ENCODE results near the gene SMNDC1. TPM values are rescaled to one million over a fixed set of nuclear protein-coding genes. Genes with fewer than 3 reads are reported as not detected.
"Not testable (repeated sequence)": the region's sequence is repeated elsewhere in the genome, so short reads cannot be mapped to it uniquely, and the experiment has no call there.

The SMNDC1 gene
- total RNA-seq, 4 donors from 2014 or later: 8.1 to 20.4 (median 14.1) TPM

DNA sequence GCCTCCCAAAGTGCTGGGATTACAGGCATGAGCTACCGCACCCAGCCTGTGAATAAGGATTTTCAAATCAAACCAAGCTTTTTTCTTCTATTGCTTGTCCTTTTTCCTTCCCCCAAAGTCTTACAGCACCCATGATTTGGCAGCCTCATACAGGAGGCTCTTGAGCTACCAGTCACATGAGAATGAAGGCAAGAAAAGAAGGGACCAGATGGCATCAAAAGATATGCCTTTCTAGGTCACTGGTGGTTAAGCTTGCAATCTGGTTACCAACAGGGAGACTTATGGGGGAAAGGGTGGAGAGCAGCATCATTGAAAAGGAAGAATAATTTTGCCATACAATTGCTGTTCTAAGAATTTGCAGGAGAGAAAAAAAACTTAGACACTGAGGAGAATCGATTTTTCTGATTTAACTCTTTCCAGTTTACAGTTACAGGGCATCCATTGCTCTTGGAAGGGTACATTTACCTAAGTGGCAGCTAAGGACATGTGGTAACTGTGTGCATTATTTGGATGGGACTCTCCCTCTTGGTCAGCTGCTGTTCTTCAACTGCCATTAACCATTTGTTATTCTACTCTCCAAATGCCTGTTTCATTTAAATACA lies 29.5 kb downstream of the SMNDC1 start:
- TF ChIP-seq, protein P1, sequence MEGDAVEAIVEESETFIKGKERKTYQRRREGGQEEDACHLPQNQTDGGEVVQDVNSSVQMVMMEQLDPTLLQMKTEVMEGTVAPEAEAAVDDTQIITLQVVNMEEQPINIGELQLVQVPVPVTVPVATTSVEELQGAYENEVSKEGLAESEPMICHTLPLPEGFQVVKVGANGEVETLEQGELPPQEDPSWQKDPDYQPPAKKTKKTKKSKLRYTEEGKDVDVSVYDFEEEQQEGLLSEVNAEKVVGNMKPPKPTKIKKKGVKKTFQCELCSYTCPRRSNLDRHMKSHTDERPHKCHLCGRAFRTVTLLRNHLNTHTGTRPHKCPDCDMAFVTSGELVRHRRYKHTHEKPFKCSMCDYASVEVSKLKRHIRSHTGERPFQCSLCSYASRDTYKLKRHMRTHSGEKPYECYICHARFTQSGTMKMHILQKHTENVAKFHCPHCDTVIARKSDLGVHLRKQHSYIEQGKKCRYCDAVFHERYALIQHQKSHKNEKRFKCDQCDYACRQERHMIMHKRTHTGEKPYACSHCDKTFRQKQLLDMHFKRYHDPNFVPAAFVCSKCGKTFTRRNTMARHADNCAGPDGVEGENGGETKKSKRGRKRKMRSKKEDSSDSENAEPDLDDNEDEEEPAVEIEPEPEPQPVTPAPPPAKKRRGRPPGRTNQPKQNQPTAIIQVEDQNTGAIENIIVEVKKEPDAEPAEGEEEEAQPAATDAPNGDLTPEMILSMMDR (IDR thresholded peaks at IDR 0.05): no peak
- ATAC-seq (ENCODE audit: low FRiP score) (no peak), DNase-seq (ENCODE audit: low spot score) (no peak)

DNA sequence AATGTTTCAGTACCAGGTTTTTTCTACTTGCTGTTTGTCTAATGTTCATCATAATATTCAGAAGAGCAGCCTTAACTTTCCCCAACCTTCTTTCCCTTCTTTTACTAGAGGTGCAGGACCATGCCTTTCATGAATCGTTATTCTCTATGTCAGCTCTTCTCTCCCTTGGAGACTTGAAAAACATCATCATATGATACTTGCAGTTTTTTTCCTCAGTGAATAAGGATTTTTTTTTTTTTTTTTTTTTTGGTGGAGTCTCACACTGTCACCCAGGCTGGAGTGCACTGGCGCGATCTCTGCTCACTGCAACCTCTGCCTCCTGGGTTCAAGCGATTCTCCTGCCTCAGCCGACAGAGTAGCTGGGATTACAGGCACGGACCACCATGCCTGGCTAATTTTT lies 30.1 kb downstream of the SMNDC1 start:
- TF ChIP-seq, protein P1 (IDR thresholded peaks at IDR 0.05): no peak
- DNase-seq (ENCODE audit: low spot score) (no peak), ATAC-seq (ENCODE audit: low FRiP score) (no peak)

DNA sequence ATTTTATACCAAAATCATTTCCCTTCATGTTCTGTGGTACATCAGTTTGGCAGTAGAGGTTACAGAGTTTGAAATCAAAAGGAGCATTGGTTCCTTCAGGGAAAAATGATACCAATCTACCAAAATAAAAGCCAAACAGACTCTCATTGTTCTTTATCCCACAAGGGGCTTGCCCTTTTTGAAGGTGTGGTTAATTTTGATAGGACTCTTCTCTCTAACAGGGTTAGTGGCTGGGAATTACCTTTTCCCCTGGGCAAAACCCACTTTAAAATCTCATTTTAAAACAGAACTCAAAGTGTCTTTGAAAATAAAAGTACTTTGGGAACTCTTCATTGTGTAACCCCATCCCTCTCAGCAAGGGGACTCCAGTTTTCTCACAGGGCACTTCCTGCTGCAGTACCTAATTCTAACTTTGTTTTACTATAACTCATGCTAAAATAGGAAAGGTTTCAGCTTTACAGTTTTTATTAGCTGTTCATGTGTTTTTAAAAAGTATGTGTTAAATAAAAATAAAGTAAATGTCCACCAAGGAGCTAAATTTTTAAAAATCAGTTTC lies 30.6 kb downstream of the SMNDC1 start:
- TF ChIP-seq, protein P1 (IDR thresholded peaks at IDR 0.05): no peak
- no peak for ATAC-seq (ENCODE audit: low FRiP score)
- no peak for DNase-seq (ENCODE audit: low spot score)

DNA sequence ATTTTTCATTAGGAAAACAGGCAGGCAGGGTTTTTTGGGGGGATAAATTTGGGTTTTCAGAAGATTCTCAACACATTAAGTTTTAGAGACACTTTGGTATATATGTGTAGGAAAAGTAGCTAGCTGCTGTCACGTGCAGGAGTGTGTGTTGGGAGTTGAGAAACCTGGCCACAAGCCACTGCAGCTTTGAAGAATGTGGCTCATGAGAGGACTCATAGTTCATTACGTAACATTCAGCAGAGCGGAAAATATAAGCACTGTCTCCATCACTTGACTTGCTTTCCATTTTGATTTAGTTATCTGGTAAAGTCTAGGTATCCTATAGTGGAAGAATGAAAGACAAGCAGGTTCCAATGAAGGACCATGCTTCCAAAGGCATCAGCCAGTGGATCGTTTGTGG lies 31.2 kb downstream of the SMNDC1 start:
- ATAC-seq (ENCODE audit: low FRiP score) (peak; percentile 79), DNase-seq (ENCODE audit: low spot score) (peak; percentile 65)
- TF ChIP-seq, protein P1 (IDR thresholded peaks at IDR 0.05): no peak

DNA sequence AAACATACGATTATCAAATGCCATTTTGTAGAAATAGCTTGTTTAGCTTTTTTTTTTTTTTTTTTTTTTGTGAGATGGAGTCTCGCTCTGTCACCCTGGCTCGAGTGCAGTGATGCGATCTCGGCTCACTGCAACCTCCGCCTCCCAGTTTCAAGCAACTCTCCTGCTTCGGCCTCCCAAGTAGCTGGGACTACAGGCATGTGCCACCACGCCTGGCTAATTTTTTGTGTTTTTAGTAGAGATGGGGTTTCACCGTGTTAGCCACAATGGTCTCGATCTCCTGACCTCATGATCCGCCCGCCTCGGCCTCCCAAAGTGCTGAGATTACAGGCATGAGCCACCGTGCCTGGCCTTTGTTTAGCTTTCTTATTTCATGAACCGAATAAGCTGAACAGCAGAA lies 31.7 kb downstream of the SMNDC1 start:
- not testable (repeated sequence) for ATAC-seq (ENCODE audit: low FRiP score); DNase-seq (ENCODE audit: low spot score)

DNA sequence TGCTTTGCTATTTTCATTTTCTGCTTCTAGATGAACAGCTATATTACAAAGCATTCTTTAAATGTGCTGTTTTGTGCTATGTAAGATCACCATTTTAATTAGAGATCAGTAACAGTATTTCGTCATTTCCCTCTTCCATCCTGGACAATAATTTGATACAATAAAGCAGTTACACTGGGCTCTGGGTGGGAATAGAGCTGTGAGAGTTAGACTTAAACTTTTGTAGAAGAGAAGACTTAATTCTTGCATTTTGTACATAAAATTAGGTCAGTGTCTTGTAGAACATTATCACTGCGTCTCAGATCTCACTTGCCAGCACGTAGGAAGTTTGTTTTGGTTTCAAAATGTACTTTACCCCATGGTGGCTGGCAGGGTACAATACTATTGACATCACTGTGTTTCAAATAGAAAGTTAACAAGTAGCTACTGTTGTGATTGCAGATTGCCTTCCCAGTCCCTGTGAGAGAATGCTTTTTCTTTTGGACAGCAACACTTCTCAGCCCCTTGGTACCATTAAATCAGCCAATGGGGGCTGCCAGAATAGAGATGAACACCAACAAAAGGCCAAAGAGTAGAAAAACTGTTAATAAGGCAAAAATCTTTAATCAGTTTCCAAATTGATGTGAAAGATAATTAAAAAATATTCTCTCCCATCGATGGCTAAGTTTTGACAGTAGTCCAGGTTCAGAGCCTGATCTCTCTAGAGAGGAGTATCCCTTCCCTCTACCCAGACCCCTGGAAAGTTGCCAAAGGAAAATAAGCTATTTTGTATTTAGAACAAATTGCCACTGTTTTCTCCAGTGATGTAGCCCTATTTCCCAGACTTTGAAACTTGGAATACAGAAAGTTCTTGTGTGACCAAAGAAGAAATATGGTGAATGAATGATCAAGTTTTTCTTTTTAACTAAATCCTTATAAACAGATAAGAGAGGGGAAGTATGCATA lies 35.1 kb downstream of the SMNDC1 start:
- DNase-seq (ENCODE audit: low spot score): no peak
- TF ChIP-seq, protein P1 (IDR thresholded peaks at IDR 0.05): no peak

DNA sequence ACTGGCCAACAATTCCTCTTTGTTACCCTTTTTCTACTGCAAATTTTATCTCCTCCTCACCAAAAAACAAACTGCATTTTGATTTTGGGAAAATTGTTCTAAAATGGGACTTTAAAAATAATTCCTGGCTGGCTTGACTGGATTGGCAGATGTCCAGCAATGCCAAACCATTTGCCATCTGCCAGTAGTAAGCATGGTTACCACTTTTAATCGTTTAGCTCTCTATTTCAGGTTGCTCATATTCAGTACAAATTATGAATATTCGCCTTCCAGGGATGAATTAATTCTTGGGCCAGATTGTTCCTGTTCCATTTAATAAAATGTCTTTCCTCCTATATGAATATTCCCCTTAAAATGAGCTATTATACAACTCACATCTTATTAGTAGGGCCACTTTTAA lies 35.7 kb downstream of the SMNDC1 start:
- TF ChIP-seq, protein P1 (IDR thresholded peaks at IDR 0.05): no peak
- ATAC-seq (ENCODE audit: low FRiP score): no peak
- no peak for DNase-seq (ENCODE audit: low spot score)

More for the DNA sequence above, 35.1 kb downstream of the SMNDC1 start:
- ATAC-seq (ENCODE audit: low FRiP score): no peak

All from omental fat pad (tissue), 4 donors.